GM12891 (cell line): ENCODE data around the gene NTN4.

Source experiments
- PAX5 ChIP-seq: IDR thresholded peaks from 2 replicates; pipeline ENCODE4 v1.6.1; 2011; ENCODE audit warnings: low read length, moderate library complexity, mild to moderate bottlenecking; ENCODE audit not compliant: insufficient read depth, severe bottlenecking
- POLR2A ChIP-seq: IDR thresholded peaks from 2 replicates; pipeline ENCODE4 v1.6.1; 2011; ENCODE audit warnings: low read depth, low read length, control low read depth
- POLR2AphosphoS5 ChIP-seq: IDR thresholded peaks from 2 replicates; pipeline ENCODE4 v1.6.1; 2011; ENCODE audit warnings: low read depth, low read length, control low read depth

DNA sequence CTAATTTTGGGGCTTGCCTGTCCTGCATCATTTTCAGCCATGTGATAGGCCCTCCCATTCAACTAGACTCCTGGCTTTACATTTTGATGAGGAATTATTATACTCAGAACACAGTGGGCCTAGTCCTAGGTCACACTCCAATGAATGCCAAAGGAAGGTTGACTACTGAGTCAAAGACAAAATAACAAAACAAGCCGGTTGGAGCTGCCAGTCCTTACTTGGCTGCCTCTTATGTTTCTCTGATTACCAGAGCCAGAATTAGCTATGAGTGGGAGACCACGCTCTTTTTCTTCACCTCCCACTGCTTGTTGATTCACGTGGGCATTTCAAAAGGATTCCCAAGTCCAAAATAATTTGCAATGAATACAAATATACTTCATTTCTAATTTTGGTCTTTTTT lies 161.2 kb downstream of the NTN4 start:
- TF ChIP-seq POLR2AphosphoS5 = no peak
- TF ChIP-seq POLR2A = no peak
- TF ChIP-seq PAX5 = no peak
